K562 (cell line): ENCODE measurements around the gene COL8A2. TPM values are rescaled to one million over a fixed set of nuclear protein-coding genes. Genes with fewer than 3 reads are reported as not detected.

Experiments used
- CHD1 ChIP-seq: fragments of 200-600 bp; sonication (generic); IDR thresholded peaks from one replicate; pipeline ENCODE4 v1.6.1; 2012; ENCODE audit warnings: mild to moderate bottlenecking, moderate library complexity, low read length, inconsistent platforms
- CHD2 ChIP-seq: IDR thresholded peaks from 2 replicates; pipeline ENCODE4 v1.6.1; 2011; ENCODE audit warnings: low read depth, low read length
- DPF2 ChIP-seq: fragments of 450-650 bp; IDR thresholded peaks from 2 replicates; pipeline ENCODE4 v1.6.1; 2016
- ETV1 ChIP-seq: fragments of 450-650 bp; conservative IDR thresholded peaks from 2 replicates; pipeline ENCODE4 v1.6.1; 2016; ENCODE audit warnings: missing genetic modification characterization, control low read depth, low read depth, missing compliant biosample characterization
- EZH2 ChIP-seq: IDR thresholded peaks from 2 replicates; pipeline ENCODE4 v1.6.1; 2012; ENCODE audit warnings: low read depth, mild to moderate bottlenecking, inconsistent platforms, low read length, borderline replicate concordance
- KLF10 ChIP-seq: fragments of 250-450 bp; sonication (Bioruptor Pico); IDR thresholded peaks from 2 replicates; pipeline ENCODE4 v1.6.1; 2021; ENCODE audit warnings: matching md5 sums
- MYNN ChIP-seq, 2 experiments: sonication (generic); formaldehyde crosslinking in 1 of 2; IDR thresholded peaks; 2 replicates each; pipeline versions ENCODE4 v1.5.0 to v1.6.1; 2016 to 2020; ENCODE audit warnings: antibody characterized with exemption in 1 of 2, missing genetic modification reagents in 1 of 2
- NCOA6 ChIP-seq: fragments of 450-650 bp; IDR thresholded peaks from 2 replicates; pipeline ENCODE4 v1.6.1; 2017; ENCODE audit warnings: mild to moderate bottlenecking
- POLR3G ChIP-seq: IDR thresholded peaks from 2 replicates; pipeline ENCODE4 v1.6.1; 2011; ENCODE audit not compliant: insufficient read length, insufficient replicate concordance; ENCODE audit errors: extremely low read depth
- SAP30 ChIP-seq: fragments of 200-600 bp; sonication (generic); IDR thresholded peaks from 2 replicates; pipeline ENCODE4 v1.6.1; 2012; ENCODE audit warnings: borderline replicate concordance, low read depth, mild to moderate bottlenecking, moderate library complexity, low read length, control low read depth, inconsistent platforms; ENCODE audit not compliant: insufficient read depth, poor library complexity, severe bottlenecking
- SRF ChIP-seq, 2 experiments: fragments of 250-450, 450-650 bp in 1 of 2; sonication (Bioruptor Pico) in 1 of 2; sonication (generic) in 1 of 2; formaldehyde crosslinking; IDR thresholded peaks; 2 replicates each; pipeline versions ENCODE4 v1.5.0 to v1.5.1; 2020 to 2022; ENCODE audit warnings: mild to moderate bottlenecking in 1 of 2, missing genetic modification reagents in 1 of 2
- TAF15 ChIP-seq: fragments of 200-400 bp; formaldehyde crosslinking; IDR thresholded peaks from 2 replicates; pipeline ENCODE4 v1.6.1; 2017; ENCODE audit warnings: mild to moderate bottlenecking, low read depth, low read length, moderate library complexity
- THRAP3 ChIP-seq: fragments of 450-650 bp; IDR thresholded peaks from 2 replicates; pipeline ENCODE4 v1.6.1; 2016; ENCODE audit warnings: mild to moderate bottlenecking, inconsistent platforms, borderline replicate concordance
- TOE1 ChIP-seq, 2 experiments: fragments of 450-650 bp in 1 of 2; sonication (generic) in 1 of 2; formaldehyde crosslinking in 1 of 2; IDR thresholded peaks; 2 replicates each; pipeline versions ENCODE4 v1.7.1 to v1.8.0; 2016 to 2022; ENCODE audit warnings: borderline replicate concordance in 2 of 2, mild to moderate bottlenecking in 2 of 2, antibody characterized with exemption in 1 of 2, inconsistent platforms in 1 of 2, low read depth in 1 of 2, missing genetic modification reagents in 1 of 2, moderate library complexity in 1 of 2
- ZBTB2 ChIP-seq: fragments of 450-650 bp; IDR thresholded peaks from 2 replicates; pipeline ENCODE4 v1.6.1; 2016; ENCODE audit warnings: antibody characterized with exemption
- ZNF140 ChIP-seq: fragments of 250-450 bp; sonication (Bioruptor Pico); IDR thresholded peaks from 2 replicates; pipeline ENCODE4 v1.8.0; 2021; ENCODE audit warnings: moderate library complexity, mild to moderate bottlenecking, inconsistent platforms
- polyA plus RNA-seq, 8 experiments: library from polyadenylated mRNA; depleted of rRNA in 4 of 8; stranded (reverse) in 5 of 8; unstranded in 3 of 8; fragments of >200 nt; fragmentation: Nextera tagmentation in 2 of 8; fragmentation: Illumina TruSeq in 1 of 8; extraction: Ambion mirVana in 2 of 8; extraction: Trizol in 1 of 8; gene quantifications; 2 replicates each; pipeline versions ENCODE4 v1.2.1 to v1.2.3, GENCODE V29; 2011 to 2014; ENCODE audit warnings: inconsistent platforms in 1 of 8, missing spikeins in 1 of 8
- total RNA-seq, 7 experiments: library from RNA; depleted of rRNA in 6 of 7; stranded (reverse); fragments of >200 nt in 6 of 7; fragmentation: Illumina TruSeq in 2 of 7; extraction: Trizol in 2 of 7; gene quantifications; 2 replicates each; pipeline versions ENCODE4 v1.2.1 to v1.2.3, GENCODE V29; 2011 to 2021; ENCODE audit warnings: low replicate concordance in 1 of 7
- TF ChIP-seq, protein P1 (sequence below), 2 experiments: fragments of 450-650 bp in 1 of 2; IDR thresholded peaks; 2 replicates each; pipeline ENCODE4 v1.6.1; 2011 to 2017; ENCODE audit warnings: low read depth in 2 of 2, antibody characterized with exemption in 1 of 2, borderline replicate concordance in 1 of 2, low read length in 1 of 2, mild to moderate bottlenecking in 1 of 2, mixed read lengths in 1 of 2; ENCODE audit not compliant: control insufficient read depth in 1 of 2
- TF ChIP-seq, protein P2 (sequence below), 2 experiments: fragments of 450-650 bp; conservative IDR thresholded peaks; 2 replicates each; pipeline ENCODE4 v1.6.1; 2017; ENCODE audit warnings: mild to moderate bottlenecking in 2 of 2, moderate library complexity in 2 of 2

Gene COL8A2
- total and polyA plus RNA-seq, 9 of the 15 experiments (the other 6 are each of a cell fraction or from before 2014, with no cell fraction given) = 0.03 to 0.14 (median 0.04) TPM; not detected in 5

DNA sequence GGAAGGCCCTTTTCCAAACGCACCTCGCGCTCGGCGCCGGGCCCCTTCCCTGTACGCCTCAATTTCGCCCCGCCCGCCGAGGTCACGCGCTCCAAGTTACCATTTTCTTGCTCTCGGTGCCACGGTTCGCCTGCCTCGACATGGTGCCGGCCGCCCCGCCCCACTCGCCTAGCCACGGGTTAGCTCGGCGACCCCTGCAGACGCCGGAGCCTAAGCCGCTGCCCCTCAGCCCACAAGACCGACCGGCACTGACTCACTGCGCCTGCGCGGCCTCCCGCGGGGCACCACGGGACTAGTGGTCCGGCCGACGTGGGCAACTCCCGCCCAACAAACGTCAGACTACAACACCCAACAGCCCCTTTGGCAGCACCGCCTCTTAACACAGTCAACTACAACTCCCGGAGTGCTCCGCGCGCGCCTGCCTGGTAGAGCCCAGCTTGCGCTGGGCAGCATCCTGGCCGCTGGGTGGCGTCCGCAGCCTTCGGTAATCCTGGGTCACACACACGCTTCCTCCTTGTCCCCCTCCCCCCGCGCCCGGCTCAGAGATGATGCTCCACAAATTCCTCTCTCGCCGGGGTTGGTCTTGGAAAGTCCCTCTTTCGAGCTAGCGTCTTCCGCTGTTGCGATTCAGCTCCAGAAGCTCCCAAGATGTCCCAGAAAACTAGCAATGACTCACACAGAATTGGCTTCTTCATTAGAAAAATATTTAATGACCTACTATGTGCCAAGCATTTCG, 24.4 kb upstream of the COL8A2 start, which contains the start of gene TRAPPC3 (continued):
- TF ChIP-seq, protein P1, sequence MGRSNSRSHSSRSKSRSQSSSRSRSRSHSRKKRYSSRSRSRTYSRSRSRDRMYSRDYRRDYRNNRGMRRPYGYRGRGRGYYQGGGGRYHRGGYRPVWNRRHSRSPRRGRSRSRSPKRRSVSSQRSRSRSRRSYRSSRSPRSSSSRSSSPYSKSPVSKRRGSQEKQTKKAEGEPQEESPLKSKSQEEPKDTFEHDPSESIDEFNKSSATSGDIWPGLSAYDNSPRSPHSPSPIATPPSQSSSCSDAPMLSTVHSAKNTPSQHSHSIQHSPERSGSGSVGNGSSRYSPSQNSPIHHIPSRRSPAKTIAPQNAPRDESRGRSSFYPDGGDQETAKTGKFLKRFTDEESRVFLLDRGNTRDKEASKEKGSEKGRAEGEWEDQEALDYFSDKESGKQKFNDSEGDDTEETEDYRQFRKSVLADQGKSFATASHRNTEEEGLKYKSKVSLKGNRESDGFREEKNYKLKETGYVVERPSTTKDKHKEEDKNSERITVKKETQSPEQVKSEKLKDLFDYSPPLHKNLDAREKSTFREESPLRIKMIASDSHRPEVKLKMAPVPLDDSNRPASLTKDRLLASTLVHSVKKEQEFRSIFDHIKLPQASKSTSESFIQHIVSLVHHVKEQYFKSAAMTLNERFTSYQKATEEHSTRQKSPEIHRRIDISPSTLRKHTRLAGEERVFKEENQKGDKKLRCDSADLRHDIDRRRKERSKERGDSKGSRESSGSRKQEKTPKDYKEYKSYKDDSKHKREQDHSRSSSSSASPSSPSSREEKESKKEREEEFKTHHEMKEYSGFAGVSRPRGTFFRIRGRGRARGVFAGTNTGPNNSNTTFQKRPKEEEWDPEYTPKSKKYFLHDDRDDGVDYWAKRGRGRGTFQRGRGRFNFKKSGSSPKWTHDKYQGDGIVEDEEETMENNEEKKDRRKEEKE (IDR thresholded peaks at IDR 0.05; ENCODE audit: borderline replicate concordance in 1 of 2, control insufficient read depth in 1 of 2, low read depth in 2 of 2, low read length in 1 of 2) = peak in 1 of 2 experiments; percentile 88; a peak in 2 of 4 replicates
- TF ChIP-seq NCOA6 (no peak), TAF15 (no peak), ZBTB2 (peak; percentile 99), ZNF140 (no peak), CHD2 (peak; percentile 74), ETV1 (tag) (peak; percentile 78), KLF10 (no peak), SRF (CRISPR knock-in tag; IDR thresholded peaks at IDR 0.05) (peak in 1 of 2 experiments; percentile 13; a peak in 1 of 4 replicates), DPF2 (peak; percentile 26; the same call in 1 of the 2 replicates), POLR3G (no peak), SAP30 (peak; percentile 87), EZH2 (no peak), MYNN (IDR thresholded peaks at IDR 0.05) (peak; percentile 61; the same call in 1 of the 2 replicates), MYNN (CRISPR knock-in tag; IDR thresholded peaks at IDR 0.05) (no peak), THRAP3 (no peak), CHD1 (no peak), TOE1 (IDR thresholded peaks at IDR 0.05; ENCODE audit: borderline replicate concordance) (peak; percentile 87), TOE1 (CRISPR knock-in tag; IDR thresholded peaks at IDR 0.05; ENCODE audit: borderline replicate concordance, low read depth) (peak; percentile 78; the same call in 1 of the 2 replicates)
- TF ChIP-seq, protein P2, sequence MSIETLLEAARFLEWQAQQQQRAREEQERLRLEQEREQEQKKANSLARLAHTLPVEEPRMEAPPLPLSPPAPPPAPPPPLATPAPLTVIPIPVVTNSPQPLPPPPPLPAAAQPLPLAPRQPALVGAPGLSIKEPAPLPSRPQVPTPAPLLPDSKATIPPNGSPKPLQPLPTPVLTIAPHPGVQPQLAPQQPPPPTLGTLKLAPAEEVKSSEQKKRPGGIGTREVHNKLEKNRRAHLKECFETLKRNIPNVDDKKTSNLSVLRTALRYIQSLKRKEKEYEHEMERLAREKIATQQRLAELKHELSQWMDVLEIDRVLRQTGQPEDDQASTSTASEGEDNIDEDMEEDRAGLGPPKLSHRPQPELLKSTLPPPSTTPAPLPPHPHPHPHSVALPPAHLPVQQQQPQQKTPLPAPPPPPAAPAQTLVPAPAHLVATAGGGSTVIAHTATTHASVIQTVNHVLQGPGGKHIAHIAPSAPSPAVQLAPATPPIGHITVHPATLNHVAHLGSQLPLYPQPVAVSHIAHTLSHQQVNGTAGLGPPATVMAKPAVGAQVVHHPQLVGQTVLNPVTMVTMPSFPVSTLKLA (conservative IDR thresholded peaks at IDR 0.05) = peak; percentile 89 to 94
